ENCODE data around the gene TMEM120B.

GRCh38 chr12:121784460-121784859 is 71.9 kb downstream of the TMEM120B start:
- TF ChIP-seq ZNF24 (tag by site-specific recombination; IDR thresholded peaks at IDR 0.05) (no peak), ZSCAN18 (tag by site-specific recombination; IDR thresholded peaks at IDR 0.05) (no peak), ZNF501 (tag by site-specific recombination; IDR thresholded peaks at IDR 0.05) (no peak), CTCF (tag by site-specific recombination; IDR thresholded peaks at IDR 0.05) (no peak), KLF1 (tag by site-specific recombination; IDR thresholded peaks at IDR 0.05) (no peak), ZNF211 (tag by site-specific recombination; IDR thresholded peaks at IDR 0.05; ENCODE audit: low read depth) (no peak), HOXA7 (CRISPR knock-in tag; IDR thresholded peaks at IDR 0.05; ENCODE audit: borderline replicate concordance) (no peak), TCF7L2 (IDR thresholded peaks at IDR 0.05; ENCODE audit: borderline replicate concordance, low read depth, low read length) (no peak), ZSCAN5A (tag by site-specific recombination; IDR thresholded peaks at IDR 0.05) (no peak)

Measured in HEK293 (cell line).